Measurements from ENCODE around the gene NELFB.

- TF ChIP-seq, protein P1, sequence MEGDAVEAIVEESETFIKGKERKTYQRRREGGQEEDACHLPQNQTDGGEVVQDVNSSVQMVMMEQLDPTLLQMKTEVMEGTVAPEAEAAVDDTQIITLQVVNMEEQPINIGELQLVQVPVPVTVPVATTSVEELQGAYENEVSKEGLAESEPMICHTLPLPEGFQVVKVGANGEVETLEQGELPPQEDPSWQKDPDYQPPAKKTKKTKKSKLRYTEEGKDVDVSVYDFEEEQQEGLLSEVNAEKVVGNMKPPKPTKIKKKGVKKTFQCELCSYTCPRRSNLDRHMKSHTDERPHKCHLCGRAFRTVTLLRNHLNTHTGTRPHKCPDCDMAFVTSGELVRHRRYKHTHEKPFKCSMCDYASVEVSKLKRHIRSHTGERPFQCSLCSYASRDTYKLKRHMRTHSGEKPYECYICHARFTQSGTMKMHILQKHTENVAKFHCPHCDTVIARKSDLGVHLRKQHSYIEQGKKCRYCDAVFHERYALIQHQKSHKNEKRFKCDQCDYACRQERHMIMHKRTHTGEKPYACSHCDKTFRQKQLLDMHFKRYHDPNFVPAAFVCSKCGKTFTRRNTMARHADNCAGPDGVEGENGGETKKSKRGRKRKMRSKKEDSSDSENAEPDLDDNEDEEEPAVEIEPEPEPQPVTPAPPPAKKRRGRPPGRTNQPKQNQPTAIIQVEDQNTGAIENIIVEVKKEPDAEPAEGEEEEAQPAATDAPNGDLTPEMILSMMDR (IDR thresholded peaks at IDR 0.05; ENCODE audit: poor library complexity, severe bottlenecking) = no peak
- no peak for TF ChIP-seq TAF1 (IDR thresholded peaks at IDR 0.05; ENCODE audit: low read depth)
- TF ChIP-seq SMC3 (conservative IDR thresholded peaks at IDR 0.05; ENCODE audit: poor library complexity) = no peak
- no peak for TF ChIP-seq EP300 (conservative IDR thresholded peaks at IDR 0.05; ENCODE audit: poor library complexity, severe bottlenecking)
- TF ChIP-seq RAD21 (conservative IDR thresholded peaks at IDR 0.05) = no peak
- no peak for TF ChIP-seq MXI1 (conservative IDR thresholded peaks at IDR 0.05; ENCODE audit: poor library complexity, severe bottlenecking)
These were observed 48.2 kb downstream of the NELFB start for GRCh38 chr9:137303151-137303892.
